ENCODE data around the gene TTI1.

The TTI1 gene

GRCh38 chr20:38008233-38008944 is 24.9 kb downstream of the TTI1 start:
- Mint-ChIP-seq H3K36me3 (peaks cover 9% of the 10 kb centered on the region), H3K4me3 (no peak overlapping the region), H3K4me1 (ENCODE audit: low read depth) (peaks cover 7% of the 10 kb centered on the region), H3K27me3 (no peaks in the 10 kb centered on the region), H3K27ac (no peak overlapping the region), H3K9me3 (ENCODE audit: low read depth) (no peaks in the 10 kb centered on the region)

- H3K4me1 Mint-ChIP-seq (ENCODE audit: low read depth): peaks cover 7% of the 10 kb centered on the region
- no peak overlapping the region for H3K27ac Mint-ChIP-seq
- no peak overlapping the region for H3K4me3 Mint-ChIP-seq
- no peaks in the 10 kb centered on the region for H3K9me3 Mint-ChIP-seq (ENCODE audit: low read depth)
- H3K36me3 Mint-ChIP-seq: peaks cover 10% of the 10 kb centered on the region
- H3K27me3 Mint-ChIP-seq: no peaks in the 10 kb centered on the region
Observed at GRCh38 chr20:38007526-38007925, 25.7 kb downstream of the TTI1 start.

- peaks cover 18% of the 10 kb centered on the region for H3K4me1 Mint-ChIP-seq (ENCODE audit: low read depth)
- peaks cover 21% of the 10 kb centered on the region for H3K36me3 Mint-ChIP-seq
- no peak overlapping the region for H3K27ac Mint-ChIP-seq
- no peaks in the 10 kb centered on the region for H3K9me3 Mint-ChIP-seq (ENCODE audit: low read depth)
- H3K4me3 Mint-ChIP-seq: no peak overlapping the region
- H3K27me3 Mint-ChIP-seq: no peaks in the 10 kb centered on the region
Observed at GRCh38 chr20:38005903-38006302, 27.4 kb downstream of the TTI1 start.

GRCh38 chr20:38004416-38004815 is 28.8 kb downstream of the TTI1 start:
- Mint-ChIP-seq H3K36me3 (peaks cover 27% of the 10 kb centered on the region), H3K27ac (no peak overlapping the region), H3K4me1 (ENCODE audit: low read depth) (peaks cover 18% of the 10 kb centered on the region), H3K4me3 (no peak overlapping the region), H3K9me3 (ENCODE audit: low read depth) (no peaks in the 10 kb centered on the region), H3K27me3 (no peaks in the 10 kb centered on the region)

- Mint-ChIP-seq H3K4me3 (no peak overlapping the region), H3K27me3 (no peaks in the 10 kb centered on the region), H3K36me3 (peaks cover 29% of the 10 kb centered on the region), H3K27ac (no peak overlapping the region), H3K4me1 (ENCODE audit: low read depth) (peaks cover 18% of the 10 kb centered on the region), H3K9me3 (ENCODE audit: low read depth) (no peaks in the 10 kb centered on the region)
Observed at GRCh38 chr20:38002422-38002821, 30.8 kb downstream of the TTI1 start.

- H3K27ac Mint-ChIP-seq: no peak overlapping the region
- H3K27me3 Mint-ChIP-seq: no peaks in the 10 kb centered on the region
Observed at GRCh38 chr20:38001981-38002380, 31.3 kb downstream of the TTI1 start.

GRCh38 chr20:38001173-38001875 is 31.9 kb downstream of the TTI1 start:
- Mint-ChIP-seq H3K36me3 (peaks cover 30% of the 10 kb centered on the region), H3K4me1 (ENCODE audit: low read depth) (peaks cover 13% of the 10 kb centered on the region), H3K27ac (no peak overlapping the region), H3K4me3 (no peak overlapping the region), H3K9me3 (ENCODE audit: low read depth) (no peaks in the 10 kb centered on the region), H3K27me3 (no peaks in the 10 kb centered on the region)

More at GRCh38 chr20:38001981-38002380, 31.3 kb downstream of the TTI1 start:
- no peaks in the 10 kb centered on the region for H3K9me3 Mint-ChIP-seq (ENCODE audit: low read depth)
- H3K36me3 Mint-ChIP-seq: peaks cover 30% of the 10 kb centered on the region
- H3K4me1 Mint-ChIP-seq (ENCODE audit: low read depth): peaks cover 18% of the 10 kb centered on the region
- no peak overlapping the region for H3K4me3 Mint-ChIP-seq

- peaks cover 30% of the 10 kb centered on the region for H3K36me3 Mint-ChIP-seq
- no peaks in the 10 kb centered on the region for H3K27me3 Mint-ChIP-seq
- no peaks in the 10 kb centered on the region for H3K9me3 Mint-ChIP-seq (ENCODE audit: low read depth)
- H3K4me3 Mint-ChIP-seq: no peak overlapping the region
- peaks cover 11% of the 10 kb centered on the region for H3K4me1 Mint-ChIP-seq (ENCODE audit: low read depth)
- H3K27ac Mint-ChIP-seq: no peak overlapping the region
Observed at GRCh38 chr20:38000293-38000692, 33.0 kb downstream of the TTI1 start.

- no peaks in the 10 kb centered on the region for H3K27me3 Mint-ChIP-seq
- H3K9me3 Mint-ChIP-seq (ENCODE audit: low read depth): no peaks in the 10 kb centered on the region
- peaks cover 33% of the 10 kb centered on the region for H3K36me3 Mint-ChIP-seq
- H3K27ac Mint-ChIP-seq: peak overlapping the region; percentile 5
- H3K4me3 Mint-ChIP-seq: no peak overlapping the region
- peaks cover 11% of the 10 kb centered on the region for H3K4me1 Mint-ChIP-seq (ENCODE audit: low read depth)
Observed at GRCh38 chr20:37999526-38000263, 33.6 kb downstream of the TTI1 start.

GRCh38 chr20:37997516-37997915 is 35.7 kb downstream of the TTI1 start:
- no peak overlapping the region for H3K4me3 Mint-ChIP-seq
- H3K27me3 Mint-ChIP-seq: no peaks in the 10 kb centered on the region
- H3K9me3 Mint-ChIP-seq (ENCODE audit: low read depth): no peaks in the 10 kb centered on the region
- H3K36me3 Mint-ChIP-seq: peaks cover 34% of the 10 kb centered on the region
- no peak overlapping the region for H3K27ac Mint-ChIP-seq
- peaks cover 10% of the 10 kb centered on the region for H3K4me1 Mint-ChIP-seq (ENCODE audit: low read depth)

GRCh38 chr20:37995856-37996605 is 37.2 kb downstream of the TTI1 start:
- no peak overlapping the region for H3K4me3 Mint-ChIP-seq
- no peaks in the 10 kb centered on the region for H3K9me3 Mint-ChIP-seq (ENCODE audit: low read depth)
- H3K36me3 Mint-ChIP-seq: peaks cover 29% of the 10 kb centered on the region
- H3K27ac Mint-ChIP-seq: no peak overlapping the region
- H3K27me3 Mint-ChIP-seq: no peaks in the 10 kb centered on the region
- H3K4me1 Mint-ChIP-seq (ENCODE audit: low read depth): peaks cover 5% of the 10 kb centered on the region

- Mint-ChIP-seq H3K9me3 (ENCODE audit: low read depth) (no peaks in the 10 kb centered on the region), H3K36me3 (peaks cover 24% of the 10 kb centered on the region), H3K27ac (peak overlapping the region; percentile 28)
Observed at GRCh38 chr20:37994512-37994911, 38.7 kb downstream of the TTI1 start.

GRCh38 chr20:37992802-37993409 is 40.4 kb downstream of the TTI1 start:
- Mint-ChIP-seq H3K27me3 (no peaks in the 10 kb centered on the region), H3K9me3 (ENCODE audit: low read depth) (no peaks in the 10 kb centered on the region), H3K4me1 (ENCODE audit: low read depth) (peaks cover 18% of the 10 kb centered on the region), H3K36me3 (peaks cover 19% of the 10 kb centered on the region), H3K4me3 (no peak overlapping the region), H3K27ac (no peak overlapping the region)

More at GRCh38 chr20:37994512-37994911, 38.7 kb downstream of the TTI1 start:
- Mint-ChIP-seq H3K4me3 (no peak overlapping the region), H3K4me1 (ENCODE audit: low read depth) (peaks cover 18% of the 10 kb centered on the region), H3K27me3 (no peaks in the 10 kb centered on the region)

GRCh38 chr20:37991908-37992307 is 41.3 kb downstream of the TTI1 start:
- H3K27ac Mint-ChIP-seq: no peak overlapping the region
- H3K9me3 Mint-ChIP-seq (ENCODE audit: low read depth): no peaks in the 10 kb centered on the region
- peaks cover 18% of the 10 kb centered on the region for H3K4me1 Mint-ChIP-seq (ENCODE audit: low read depth)
- no peaks in the 10 kb centered on the region for H3K27me3 Mint-ChIP-seq
- H3K36me3 Mint-ChIP-seq: peaks cover 17% of the 10 kb centered on the region
- no peak overlapping the region for H3K4me3 Mint-ChIP-seq

All from activated naive CD8-positive, alpha-beta T cell (primary cell).